ENCODE results near the gene ADAP1.
A peak's percentile ranks its signal among the peaks of the same experiment; 100 is the strongest.
"Not testable (repeated sequence)": the region's sequence is repeated elsewhere in the genome, so short reads cannot be mapped to it uniquely, and the experiment has no call there.

Gene ADAP1

DNA sequence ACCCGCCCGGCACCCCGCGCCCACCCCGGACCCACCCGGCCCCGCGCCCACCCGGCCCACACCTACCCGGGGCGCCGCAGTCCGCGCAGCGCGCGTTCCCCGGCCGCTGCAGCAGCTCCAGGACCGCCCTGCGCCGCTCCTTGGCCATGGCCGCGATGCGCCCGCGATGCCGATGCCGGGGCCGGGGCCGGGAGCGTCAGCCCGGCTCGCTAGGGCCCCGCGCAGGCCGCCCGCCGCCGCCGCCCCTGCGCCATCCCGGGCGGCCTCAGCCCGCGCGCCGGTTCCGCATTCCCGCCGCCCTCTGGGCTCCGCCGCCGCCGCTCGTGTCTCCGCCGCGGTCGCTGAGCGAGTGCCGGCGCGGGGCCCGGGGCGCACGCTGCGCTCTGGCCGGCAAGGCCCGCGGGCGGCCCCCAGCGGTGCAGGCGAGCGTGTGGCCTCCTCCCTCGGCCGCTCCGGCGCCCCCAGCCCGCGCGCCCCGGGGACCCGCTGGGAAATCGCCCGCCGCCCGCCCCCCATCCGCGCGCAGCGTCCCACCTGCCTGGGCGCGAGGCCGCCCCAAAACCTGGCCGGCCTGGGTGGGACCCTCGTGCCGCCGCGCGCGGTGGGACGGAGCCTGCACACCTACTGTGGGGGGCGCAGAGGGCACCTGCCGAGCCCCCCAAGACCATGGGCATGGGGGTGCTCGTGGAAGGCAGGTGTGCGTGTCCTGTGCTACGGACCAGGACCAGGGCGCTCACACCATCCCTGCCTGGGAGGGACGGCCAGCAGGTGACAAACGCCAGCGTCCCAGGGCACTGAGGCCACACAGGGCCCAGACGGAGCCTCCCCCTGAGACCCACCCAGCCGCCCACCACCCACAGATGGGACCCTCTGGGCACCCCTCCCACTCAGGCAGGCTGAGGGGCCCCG is at the start of gene ADAP1:
TSS of gene ADAP1 (minus strand) at position 351 of the 909 bp plus-strand sequence. CDS start at position 148, 203 bp downstream.
- no peak for DNase-seq

DNA sequence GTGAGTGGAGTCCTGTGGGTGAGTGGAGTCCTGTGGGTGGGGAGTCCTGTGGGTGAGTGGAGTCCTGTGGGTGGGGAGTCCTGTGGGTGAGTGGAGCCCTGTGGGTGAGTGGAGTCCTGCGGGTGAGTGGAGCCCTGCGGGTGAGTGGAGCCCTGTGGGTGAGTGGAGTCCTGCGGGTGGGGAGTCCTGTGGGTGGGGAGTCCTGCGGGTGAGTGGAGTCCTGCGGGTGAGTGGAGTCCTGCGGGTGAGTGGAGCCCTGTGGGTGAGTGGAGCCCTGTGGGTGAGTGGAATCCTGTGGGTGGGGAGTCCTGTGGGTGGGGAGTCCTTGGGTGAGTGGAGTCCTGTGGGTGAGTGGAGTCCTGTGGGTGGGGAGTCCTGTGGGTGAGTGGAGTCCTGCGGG is 48.0 kb upstream of the ADAP1 start:
- not testable (repeated sequence) for DNase-seq

GRCh38 chr7:1002026-1002425 is 47.5 kb upstream of the ADAP1 start:
- DNase-seq: not testable (repeated sequence)

- not testable (repeated sequence) for DNase-seq
Measured at GRCh38 chr7:1001069-1001770, 46.7 kb upstream of the ADAP1 start.

GRCh38 chr7:999941-1000935 is 45.8 kb upstream of the ADAP1 start:
- no peak for DNase-seq

DNA sequence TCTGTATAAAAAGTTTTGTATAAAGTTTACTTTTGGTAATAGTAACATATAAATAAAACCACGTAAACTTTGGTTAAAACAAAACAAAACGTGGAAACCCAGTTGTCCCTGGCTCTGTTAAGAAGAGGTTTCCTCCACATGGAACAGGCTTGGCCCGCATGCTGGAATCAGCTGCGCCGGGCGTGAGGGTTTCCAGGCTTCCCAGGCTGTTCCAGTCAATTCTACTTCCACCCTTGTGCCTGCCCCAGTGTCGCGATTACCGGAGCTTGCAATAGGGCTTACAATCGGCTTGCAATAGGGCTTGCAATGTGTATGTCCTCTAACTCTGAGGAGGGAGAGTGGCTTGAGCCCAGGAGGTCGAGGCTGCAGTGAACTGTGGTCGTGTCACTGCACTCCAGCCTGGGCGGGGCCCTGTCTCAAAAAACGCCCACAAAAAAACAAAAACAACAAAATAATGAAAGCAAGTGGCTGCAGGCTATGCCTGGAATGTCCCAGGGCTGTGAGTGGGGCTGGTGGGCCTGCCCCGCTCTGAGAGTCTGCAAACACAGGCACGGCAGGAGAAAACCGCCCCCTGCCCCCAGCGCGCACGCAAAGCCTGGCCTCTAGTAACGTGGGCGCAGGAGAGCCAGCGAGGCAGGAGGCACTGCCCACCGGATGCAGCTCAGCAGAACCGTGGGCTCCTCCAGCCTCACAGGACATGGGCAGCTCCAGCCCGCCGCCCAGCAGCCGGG is 44.8 kb upstream of the ADAP1 start:
- DNase-seq: no peak

GRCh38 chr7:997404-998395 is 43.2 kb upstream of the ADAP1 start:
- DNase-seq: no peak

GRCh38 chr7:996079-996872 is 41.8 kb upstream of the ADAP1 start:
- no peak for DNase-seq

GRCh38 chr7:995571-995970 is 41.1 kb upstream of the ADAP1 start:
- DNase-seq: no peak

DNA sequence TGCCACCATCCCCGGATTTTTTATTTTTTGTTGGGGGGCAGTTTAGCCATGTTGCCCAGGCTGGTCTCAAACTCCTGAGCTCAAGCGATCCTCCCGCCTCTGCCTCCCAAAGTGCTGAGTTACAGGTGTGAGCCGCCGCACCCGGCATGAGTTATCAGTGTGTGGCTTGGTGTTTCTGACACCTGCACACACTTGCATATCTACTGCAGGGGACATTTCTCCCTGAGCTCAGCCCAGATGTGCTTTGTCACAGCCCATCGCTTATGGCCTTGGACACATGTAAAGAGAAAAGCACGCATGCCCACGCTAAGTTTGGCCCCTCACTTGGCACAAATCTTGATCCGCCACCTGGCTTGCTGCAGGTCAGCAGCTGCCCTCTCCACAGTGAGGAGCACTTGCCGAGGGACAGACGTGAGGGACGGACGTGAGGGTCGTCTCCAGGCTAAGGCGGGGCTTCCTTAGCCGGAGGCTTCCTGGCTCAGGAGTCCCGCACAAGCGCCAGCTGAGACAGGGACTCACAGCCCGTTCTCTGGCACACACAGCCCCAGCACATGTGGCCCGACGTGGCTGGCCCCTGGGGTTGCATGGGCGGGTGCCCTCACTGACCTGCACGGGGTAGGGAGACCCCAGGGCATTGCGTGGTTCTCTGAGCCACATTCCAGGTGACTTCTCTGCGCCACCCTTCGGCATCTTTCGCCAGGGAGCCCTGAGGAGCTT is 40.3 kb upstream of the ADAP1 start:
- DNase-seq: no peak

GRCh38 chr7:992709-993607 is 38.5 kb upstream of the ADAP1 start:
- peak; percentile 97 for DNase-seq

- DNase-seq: no peak
Measured at GRCh38 chr7:991729-992656, 37.5 kb upstream of the ADAP1 start.

DNA sequence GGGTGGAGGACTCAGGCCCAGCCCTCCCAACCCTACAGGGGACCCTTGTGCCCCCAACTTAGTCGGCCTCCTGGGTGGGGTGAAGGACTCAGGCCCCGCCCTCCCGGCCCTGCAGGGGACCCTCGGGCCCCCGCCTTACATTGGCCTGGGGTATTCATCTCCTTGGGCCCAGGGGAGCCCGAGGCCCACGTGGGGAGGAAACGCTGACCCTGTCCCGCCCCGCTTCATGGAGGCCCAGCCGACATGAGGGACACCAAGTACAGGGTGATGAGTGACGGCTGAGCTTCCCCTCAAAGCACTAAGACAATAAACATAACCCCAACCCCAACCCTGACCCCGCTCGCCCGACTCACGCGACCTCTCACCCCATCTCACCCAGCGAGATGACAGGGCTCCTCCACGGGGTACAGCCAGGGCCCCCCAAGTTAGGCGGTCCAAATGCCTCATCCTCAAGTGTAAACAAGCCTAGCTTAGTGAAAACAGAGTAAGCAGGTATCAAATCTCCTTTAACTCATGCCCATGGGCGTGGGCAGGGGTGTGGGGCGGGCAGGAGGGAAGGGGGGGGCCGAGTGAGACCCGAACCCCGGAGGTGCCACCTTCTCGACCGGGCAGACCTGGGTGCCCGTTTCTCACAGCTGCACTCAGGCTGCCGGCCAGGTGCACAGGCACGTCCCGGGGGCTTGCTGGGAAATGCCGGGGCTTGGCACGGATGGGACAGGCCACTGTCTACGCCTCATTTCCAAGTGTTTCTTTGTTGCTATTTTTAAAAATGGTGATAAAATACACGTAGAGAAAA is 36.7 kb upstream of the ADAP1 start:
- DNase-seq: no peak

DNA sequence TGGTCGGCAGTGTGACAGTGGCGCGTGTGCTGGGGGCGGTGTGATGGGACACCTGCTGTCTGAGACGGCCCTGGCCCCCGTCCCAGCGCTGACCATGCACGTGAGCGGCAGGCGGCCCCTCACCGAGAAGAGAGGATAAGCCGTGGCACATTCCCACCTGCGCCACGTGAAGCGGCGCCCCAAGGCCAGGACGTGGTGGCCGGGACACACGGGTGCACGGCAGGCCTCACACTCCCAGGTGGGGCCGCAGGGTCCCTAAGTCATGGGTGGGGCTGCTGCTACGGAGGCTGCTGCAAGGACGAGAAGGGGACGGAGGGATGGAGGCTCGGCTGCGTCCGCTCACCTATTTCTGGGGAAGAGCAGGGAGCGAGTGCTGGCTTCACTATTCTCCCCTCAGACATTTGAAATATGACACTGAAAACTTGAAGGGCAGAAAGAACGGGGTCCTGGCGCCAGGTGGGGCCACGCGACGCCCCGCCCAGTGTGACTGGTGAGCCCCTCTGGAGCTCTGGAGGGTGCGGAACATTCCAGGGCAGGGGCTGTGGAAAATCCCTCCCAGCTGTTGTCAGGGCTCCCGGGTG is 36.0 kb upstream of the ADAP1 start:
- no peak for DNase-seq

DNA sequence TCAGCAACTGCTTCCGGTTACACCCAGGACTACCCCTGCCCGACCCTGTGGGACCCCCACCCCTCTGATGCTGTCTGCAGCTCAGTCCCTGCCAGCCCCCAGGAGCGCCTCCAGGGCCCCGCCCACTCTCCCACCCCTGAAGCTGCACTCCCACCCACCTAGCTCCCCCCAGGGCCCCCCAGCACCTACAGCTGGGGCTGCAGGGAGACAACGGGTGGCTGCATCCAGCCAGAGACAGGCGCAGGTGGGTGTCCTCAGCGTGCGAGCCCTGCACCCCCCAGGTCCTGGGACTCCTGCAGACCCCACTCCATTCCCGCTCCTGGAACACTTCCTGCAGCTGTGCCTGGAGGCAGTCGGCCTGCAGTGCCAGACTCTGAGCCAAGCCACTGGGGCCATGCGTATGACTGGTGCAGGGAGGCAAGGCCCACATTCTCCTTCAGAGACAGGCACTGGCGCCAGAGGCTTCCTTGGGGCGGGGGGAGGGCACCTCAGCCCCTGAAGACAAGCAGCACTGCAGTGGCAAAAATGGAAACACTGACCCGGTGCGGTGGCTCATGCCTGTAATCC is 34.6 kb upstream of the ADAP1 start:
- DNase-seq: no peak
